ENCODE data around the gene TMEM184A.
A peak's percentile ranks its signal among the peaks of the same experiment; 100 is the strongest.

The TMEM184A gene

DNA sequence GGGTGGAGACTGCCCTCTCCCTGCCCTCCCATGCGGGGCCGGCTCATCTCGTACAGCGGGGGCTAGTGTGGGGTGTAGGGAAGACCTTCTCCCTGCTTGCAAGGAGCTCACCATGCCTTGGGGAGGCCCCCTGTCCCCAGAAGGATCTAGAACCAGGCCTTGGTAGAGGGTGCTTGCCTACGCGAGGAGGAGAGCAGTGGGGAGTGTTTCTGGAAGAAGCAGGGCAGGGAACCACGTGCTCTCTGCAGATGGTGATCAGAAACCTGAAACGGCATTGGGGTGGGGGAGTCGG, 22.8 kb downstream of the TMEM184A start:
- peak overlapping the region; percentile 76 for H3K4me3 ChIP-seq (ENCODE audit: low read length)
- TF ChIP-seq, protein P1, sequence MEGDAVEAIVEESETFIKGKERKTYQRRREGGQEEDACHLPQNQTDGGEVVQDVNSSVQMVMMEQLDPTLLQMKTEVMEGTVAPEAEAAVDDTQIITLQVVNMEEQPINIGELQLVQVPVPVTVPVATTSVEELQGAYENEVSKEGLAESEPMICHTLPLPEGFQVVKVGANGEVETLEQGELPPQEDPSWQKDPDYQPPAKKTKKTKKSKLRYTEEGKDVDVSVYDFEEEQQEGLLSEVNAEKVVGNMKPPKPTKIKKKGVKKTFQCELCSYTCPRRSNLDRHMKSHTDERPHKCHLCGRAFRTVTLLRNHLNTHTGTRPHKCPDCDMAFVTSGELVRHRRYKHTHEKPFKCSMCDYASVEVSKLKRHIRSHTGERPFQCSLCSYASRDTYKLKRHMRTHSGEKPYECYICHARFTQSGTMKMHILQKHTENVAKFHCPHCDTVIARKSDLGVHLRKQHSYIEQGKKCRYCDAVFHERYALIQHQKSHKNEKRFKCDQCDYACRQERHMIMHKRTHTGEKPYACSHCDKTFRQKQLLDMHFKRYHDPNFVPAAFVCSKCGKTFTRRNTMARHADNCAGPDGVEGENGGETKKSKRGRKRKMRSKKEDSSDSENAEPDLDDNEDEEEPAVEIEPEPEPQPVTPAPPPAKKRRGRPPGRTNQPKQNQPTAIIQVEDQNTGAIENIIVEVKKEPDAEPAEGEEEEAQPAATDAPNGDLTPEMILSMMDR (conservative IDR thresholded peaks at IDR 0.05; ENCODE audit: low read length) = no peak
- DNase-seq (ENCODE audit: low read depth) = no peak

DNA sequence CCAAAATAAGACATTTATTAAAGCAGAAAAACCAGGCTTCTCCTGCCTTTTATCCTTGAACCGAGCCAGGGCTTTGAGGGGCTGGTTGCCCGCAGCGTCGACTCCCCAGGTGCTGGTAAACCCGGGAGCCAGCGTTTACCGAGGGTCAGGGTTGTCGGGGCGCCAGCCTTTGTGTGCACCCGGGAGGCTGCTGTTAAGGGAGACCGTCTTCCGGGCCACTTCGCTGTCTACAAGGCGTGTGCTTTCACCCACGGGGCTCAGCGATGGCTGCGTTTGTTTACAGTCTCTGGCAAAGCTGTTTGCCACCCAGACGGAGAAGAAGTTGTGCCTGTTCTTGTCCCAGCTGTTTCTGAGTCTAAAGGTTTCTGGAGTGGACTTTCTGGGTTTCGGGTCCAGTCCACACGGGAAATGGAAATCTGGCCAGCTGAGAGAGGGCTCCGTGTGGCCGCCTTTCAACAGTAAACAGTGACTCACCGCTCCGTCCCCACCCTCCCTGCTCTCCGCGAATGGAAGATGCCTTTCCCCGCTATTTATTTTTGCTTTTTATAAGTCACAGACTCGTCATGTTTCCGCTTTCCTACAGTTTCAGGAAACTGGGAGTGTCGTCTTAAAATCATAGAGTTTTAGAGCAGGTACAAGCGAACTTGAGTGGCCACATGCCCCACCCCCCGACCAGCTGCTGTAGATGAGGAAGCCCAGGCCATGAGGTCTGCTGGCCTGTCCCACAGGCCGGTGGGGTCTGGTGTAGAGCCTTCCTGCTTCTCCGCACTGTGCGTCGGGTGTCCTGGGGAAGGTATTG, 23.4 kb downstream of the TMEM184A start:
- peak overlapping the region; percentile 76 for H3K4me3 ChIP-seq (ENCODE audit: low read length)
- TF ChIP-seq, protein P1 (conservative IDR thresholded peaks at IDR 0.05; ENCODE audit: low read length) = no peak
- DNase-seq (ENCODE audit: low read depth) = peak; percentile 88

DNA sequence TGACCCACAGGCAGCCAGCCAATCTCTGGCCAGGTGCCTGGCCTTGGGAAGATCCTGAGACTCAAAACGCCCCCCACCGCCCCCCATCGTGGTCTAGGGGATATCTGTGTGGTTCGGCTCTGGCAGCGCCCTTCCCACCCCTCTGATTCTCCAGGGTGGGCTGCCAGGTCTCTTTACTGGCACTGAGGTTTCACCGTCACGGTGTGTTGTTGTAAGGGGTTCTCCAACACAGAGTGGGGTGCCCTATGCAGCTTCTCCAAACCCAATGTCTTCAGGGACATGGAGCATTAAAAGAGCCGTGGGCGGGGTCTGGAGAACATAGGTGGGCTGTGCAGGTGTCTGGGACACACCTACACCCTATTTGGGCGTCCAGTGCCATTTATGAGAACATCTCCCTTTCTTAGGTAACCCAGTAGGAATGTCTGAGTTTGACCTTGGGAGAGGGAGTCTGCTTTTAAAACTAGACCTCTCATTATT, 24.0 kb downstream of the TMEM184A start:
- DNase-seq (ENCODE audit: low read depth) = no peak

DNA sequence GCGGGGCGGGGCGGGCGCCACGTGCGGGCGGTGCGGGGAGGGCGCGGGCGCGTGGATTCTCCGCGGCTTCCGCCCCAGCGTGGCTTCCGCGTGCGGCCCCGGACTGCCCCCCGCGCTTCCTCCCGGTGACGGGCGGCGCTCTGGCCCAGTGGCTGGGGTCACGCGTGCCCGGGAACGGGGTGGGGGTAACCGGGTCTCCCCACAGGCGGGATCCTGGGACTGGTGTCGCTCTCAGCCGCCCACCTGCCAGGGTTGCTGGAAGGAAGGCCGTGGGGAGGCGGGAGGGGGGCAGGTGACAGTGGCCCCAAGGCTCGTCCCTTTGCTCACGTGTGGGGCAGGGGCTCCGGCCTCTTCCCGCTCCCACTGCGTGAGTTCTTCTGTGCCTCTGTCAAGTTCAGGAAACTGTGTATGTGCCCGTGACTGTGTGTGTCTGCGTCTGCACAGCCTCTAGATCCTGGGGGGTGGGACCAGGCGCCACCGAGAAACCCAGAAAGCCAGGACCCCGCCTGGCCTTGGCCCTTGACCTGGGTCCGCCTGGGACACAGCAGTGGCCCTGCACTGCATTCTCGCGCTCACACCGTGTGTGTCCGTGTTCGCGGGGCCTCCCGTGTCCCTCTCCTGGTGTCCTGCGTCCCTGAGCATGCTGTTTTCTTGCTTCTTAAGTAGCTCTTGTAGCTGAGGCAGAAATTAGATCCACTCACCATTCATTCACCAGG, 24.6 kb downstream of the TMEM184A start:
- peak; percentile 36 for DNase-seq (ENCODE audit: low read depth)
- H3K4me3 ChIP-seq (ENCODE audit: low read length) = peak overlapping the region; percentile 76
- TF ChIP-seq, protein P1 (conservative IDR thresholded peaks at IDR 0.05; ENCODE audit: low read length) = no peak

More for the DNA sequence above, 24.0 kb downstream of the TMEM184A start:
- TF ChIP-seq, protein P1 (conservative IDR thresholded peaks at IDR 0.05; ENCODE audit: low read length) = no peak
- peak overlapping the region; percentile 76 for H3K4me3 ChIP-seq (ENCODE audit: low read length)

DNA sequence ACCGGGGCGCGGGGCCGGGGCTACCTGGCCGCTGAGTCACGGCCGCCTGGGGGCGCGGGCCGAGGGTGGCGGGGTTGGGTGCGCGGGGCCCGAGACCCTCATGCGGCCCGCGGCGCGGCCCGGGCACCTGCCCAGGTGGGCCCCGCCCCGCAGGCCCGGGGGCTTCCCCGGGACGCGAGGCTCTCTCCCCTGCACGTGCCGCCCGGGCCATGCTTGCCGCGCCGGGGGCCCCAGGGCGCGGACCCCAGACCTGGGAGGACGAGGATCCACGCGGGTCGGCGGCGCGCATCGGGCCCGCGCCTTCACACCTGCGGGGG, 25.1 kb downstream of the TMEM184A start:
- DNase-seq (ENCODE audit: low read depth) = no peak
- TF ChIP-seq, protein P1 (conservative IDR thresholded peaks at IDR 0.05; ENCODE audit: low read length) = no peak

DNA sequence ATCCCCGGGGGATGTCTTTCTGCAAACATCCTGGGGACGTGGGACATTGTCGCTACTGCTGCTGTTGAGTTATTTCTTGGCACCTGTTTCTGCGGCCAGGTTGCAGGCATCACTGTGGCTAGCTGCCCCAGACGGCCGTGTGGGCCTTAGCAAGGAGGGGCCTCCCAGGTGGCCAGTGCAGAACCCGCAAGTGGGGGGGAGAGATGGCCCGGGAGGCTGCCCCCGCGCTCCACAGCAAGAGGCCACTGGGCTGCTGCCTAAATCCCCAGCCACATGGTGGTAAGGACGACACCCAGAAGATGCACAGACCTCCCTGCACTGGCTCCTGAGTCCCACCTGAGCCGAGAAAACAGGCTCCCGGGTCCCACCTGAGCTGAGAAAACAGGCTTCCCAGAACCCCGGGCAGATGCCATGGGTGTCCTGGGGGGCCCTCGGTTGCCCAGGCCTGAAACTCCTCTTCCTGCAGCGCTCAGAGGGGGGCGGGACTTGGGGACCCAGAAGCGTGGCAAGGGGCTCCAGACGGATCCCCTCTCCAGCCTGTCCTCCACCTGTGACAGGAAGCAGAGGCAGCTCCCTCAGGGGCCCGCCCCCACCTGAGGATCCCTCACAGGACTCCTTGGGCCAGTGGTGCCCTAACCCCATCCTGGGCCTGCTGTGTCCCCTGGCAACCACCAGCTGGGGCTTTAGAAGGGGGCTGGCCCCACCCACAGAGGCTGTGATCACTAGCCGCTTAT, 26.5 kb downstream of the TMEM184A start:
- no peak for DNase-seq (ENCODE audit: low read depth)
- TF ChIP-seq, protein P1 (conservative IDR thresholded peaks at IDR 0.05; ENCODE audit: low read length) = no peak
- H3K4me3 ChIP-seq (ENCODE audit: low read length) = no peak overlapping the region

More for the DNA sequence above, 25.1 kb downstream of the TMEM184A start:
- peak overlapping the region; percentile 76 for H3K4me3 ChIP-seq (ENCODE audit: low read length)

Data from AG10803 (cell line).